GM21529 (cell line): ENCODE data around the gene DDX28.

Source experiments
- ATAC-seq: cut with Tn5 transposase; IDR thresholded peaks from one replicate; pipeline ENCODE4 v1.9.1; 2021; ENCODE audit not compliant: unreplicated experiment

Gene DDX28

GRCh38 chr16:68022728-68023537, at the start of gene DDX28, which contains the start of gene DUS2:
TSS of gene DDX28 (minus strand) at chr16:68023232. CDS start at chr16:68023202, 30 bp downstream.
TSS of gene DUS2 (plus strand) at chr16:68023284. CDS start at chr16:68038024, 14,740 bp downstream.
- ATAC-seq: peak; percentile 72

GRCh38 chr16:68072038-68072695, 49.1 kb upstream of the DDX28 start:
- no peak for ATAC-seq

GRCh38 chr16:68071518-68071901, 48.5 kb upstream of the DDX28 start:
- no peak for ATAC-seq

GRCh38 chr16:68070806-68071517, 47.9 kb upstream of the DDX28 start:
- no peak for ATAC-seq

- ATAC-seq: no peak
Measured at GRCh38 chr16:68070249-68070730, 47.3 kb upstream of the DDX28 start.

- no peak for ATAC-seq
Measured at GRCh38 chr16:68069511-68070248, 46.6 kb upstream of the DDX28 start.

GRCh38 chr16:68068926-68069325, 45.9 kb upstream of the DDX28 start:
- ATAC-seq: no peak

- no peak for ATAC-seq
Measured at GRCh38 chr16:68066763-68067162, 43.7 kb upstream of the DDX28 start.

- no peak for ATAC-seq
Measured at GRCh38 chr16:68065716-68066305, 42.8 kb upstream of the DDX28 start.

- ATAC-seq: no peak
Measured at GRCh38 chr16:68064791-68065365, 41.8 kb upstream of the DDX28 start.

GRCh38 chr16:68062910-68063393, 39.9 kb upstream of the DDX28 start:
- ATAC-seq: no peak

GRCh38 chr16:68061396-68061795, 38.4 kb upstream of the DDX28 start:
- ATAC-seq: no peak

GRCh38 chr16:68059804-68060203, 36.8 kb upstream of the DDX28 start:
- no peak for ATAC-seq

GRCh38 chr16:68055395-68055794, 32.4 kb upstream of the DDX28 start:
- no peak for ATAC-seq

GRCh38 chr16:68049449-68049848, 26.4 kb upstream of the DDX28 start:
- ATAC-seq: no peak

GRCh38 chr16:68047987-68048386, 25.0 kb upstream of the DDX28 start:
- ATAC-seq: no peak

GRCh38 chr16:68046106-68046505, 23.1 kb upstream of the DDX28 start:
- no peak for ATAC-seq

GRCh38 chr16:68041783-68042182, 18.8 kb upstream of the DDX28 start:
- ATAC-seq: no peak

- ATAC-seq: peak; percentile 71
Measured at GRCh38 chr16:68040506-68041288, 17.7 kb upstream of the DDX28 start.
